SW 1271 (cell line): ENCODE data around the gene C1orf232.

ENCODE experiments used
- DNase-seq, 2 experiments: peaks; one replicate each; lab custom pipeline; 2025; lab: John Stamatoyannopoulos, UW

Gene C1orf232

GRCh38 chr1:26156285-26157038 lies 12.3 kb downstream of the C1orf232 start:
- DNase-seq = no peak

DNA sequence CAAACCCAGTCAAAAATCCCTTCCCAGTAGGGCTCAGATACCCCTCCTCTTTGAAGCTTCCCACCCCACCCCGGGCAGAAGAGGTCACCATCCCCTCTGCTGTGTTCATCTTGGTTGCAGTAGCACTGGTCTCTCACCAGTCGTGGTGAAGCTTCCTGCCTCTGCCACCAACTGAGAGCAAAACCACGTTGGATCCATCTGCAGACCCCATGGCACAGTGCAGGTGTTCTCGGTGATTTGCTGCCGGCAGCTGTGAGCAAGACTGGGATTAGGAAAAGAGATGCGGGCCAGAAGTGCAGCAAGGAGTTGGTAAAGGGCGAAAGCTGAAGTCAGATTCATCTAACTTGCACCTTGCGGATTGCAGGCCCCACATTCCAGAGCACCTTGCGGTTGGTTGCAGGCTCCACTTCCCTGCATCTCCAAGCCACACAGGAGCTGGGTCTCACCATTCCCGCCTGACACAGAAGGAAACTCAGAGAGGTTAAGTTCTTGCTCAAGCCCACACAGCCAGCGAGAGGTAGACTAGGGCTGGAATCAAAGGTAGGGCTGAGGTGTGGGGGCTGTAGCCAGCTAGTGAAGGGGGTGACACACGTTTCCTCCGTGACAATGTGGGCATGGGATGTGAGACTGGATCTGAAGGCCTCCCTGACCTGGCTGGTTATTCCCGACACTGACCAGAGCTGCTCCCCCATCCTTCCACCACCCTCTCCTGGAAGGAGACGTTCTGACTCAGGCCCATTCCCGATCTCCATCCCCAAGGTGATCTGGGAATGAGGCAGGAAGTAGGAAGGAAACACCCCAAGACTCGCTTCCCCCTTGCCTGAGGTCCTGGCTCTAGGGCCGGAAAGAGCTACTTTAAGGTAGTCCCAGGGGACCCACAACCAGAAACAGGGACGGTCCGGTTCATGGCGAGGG lies 13.1 kb downstream of the C1orf232 start:
- no peak for DNase-seq

- no peak for DNase-seq
These were observed 14.0 kb downstream of the C1orf232 start for GRCh38 chr1:26154750-26155149.

GRCh38 chr1:26153966-26154532 lies 14.7 kb downstream of the C1orf232 start:
- DNase-seq = no peak

DNA sequence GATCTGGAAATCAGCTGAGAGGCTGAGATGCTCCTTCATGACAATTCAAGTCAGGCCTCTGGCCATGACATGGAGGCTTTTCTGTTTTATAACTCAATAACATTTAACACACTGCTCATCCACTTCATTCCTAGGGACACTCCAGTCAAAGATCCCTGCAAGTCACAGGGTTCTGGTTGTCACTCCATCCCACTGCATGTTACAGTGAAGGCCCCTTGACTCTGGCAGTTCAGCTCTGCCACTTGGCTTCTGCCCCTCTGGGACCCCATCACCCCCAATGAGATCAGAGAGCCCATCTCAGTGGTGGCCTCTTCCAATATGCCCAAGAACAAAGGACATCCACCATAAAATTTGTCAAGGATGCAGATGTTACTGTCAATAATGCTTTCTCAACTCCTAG lies 19.9 kb downstream of the C1orf232 start:
- no peak for DNase-seq

DNA sequence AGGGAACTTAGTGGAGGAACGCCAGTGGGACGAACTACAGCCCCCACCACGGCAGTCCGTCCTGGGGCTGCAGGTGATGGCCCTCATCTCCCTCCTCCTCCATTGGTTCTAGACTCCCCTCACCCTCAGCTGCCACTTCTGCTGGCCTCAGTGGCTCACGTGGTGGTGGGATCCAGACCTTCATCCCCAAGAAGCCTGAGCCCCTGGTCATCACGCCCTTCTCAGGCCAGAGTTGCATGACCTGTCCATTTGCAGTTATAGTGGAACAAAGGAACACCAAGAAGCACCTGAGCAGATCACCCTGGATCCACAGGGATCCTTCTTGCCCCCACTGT lies 22.8 kb downstream of the C1orf232 start:
- DNase-seq = no peak

DNA sequence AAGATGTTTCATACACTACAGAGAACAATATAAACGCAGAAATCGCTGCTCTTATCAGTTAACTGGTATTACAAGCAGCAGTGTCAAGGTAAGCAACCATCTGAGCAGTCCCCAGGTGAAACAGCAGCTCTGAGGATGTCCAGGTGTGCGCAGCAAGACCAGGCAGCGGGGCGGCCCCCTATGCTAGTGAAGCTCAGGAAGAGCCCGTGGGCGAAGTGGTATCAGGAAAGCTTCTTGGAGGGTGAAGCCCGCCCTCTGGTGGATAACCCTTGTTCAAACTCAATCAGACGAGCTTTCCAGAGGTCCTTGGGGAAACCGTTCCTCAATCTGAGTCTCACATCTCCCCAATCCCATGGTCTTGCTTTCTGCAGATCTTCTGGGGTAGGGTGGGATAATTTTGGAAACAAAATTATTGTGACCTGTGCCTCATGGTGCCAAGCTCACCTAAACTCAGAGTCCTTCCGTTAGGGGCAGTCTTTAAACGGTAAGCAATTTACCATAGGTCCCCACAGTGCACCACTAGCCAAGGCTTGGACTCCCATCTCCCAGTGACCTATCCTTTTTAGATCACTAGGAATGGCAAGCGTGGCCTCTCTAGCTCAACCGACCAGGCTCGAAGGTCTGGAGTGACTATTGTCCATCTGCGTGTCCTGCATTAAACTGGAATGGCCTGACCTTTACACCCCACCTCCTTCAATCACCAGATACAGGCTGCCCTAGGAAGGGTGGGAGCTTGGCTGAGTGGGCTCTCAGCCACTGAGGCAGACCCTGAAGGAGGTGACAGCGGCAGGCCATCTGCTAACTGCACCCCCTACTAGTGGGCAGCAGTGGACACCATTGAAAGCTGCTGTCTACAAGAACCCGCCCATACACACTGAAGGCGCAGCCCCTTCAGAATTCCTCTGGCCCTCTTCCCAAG lies 23.5 kb downstream of the C1orf232 start:
- DNase-seq = peak; percentile 33 to 63

- DNase-seq = no peak
These were observed 26.6 kb downstream of the C1orf232 start for GRCh38 chr1:26142159-26142558.

GRCh38 chr1:26138974-26139558 lies 29.7 kb downstream of the C1orf232 start:
- DNase-seq = no peak

- no peak for DNase-seq
These were observed 34.3 kb downstream of the C1orf232 start for GRCh38 chr1:26134466-26134865.

DNA sequence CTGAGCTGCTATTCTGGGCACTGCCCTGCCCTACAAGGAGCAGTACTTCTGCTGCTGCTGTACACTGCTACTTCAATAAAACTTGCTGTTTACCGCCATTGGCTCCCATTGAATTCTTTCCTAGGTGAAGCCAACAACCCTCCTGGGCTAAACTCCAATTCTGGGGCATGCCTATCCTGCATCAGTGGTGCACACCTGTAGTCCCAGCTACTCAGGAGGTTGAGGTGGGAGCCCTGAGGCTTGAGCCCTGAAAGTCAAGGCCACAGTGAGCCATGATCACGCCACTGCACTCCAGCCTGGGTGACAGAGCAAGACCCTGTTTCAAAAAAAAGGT lies 36.0 kb downstream of the C1orf232 start:
- no peak for DNase-seq

DNA sequence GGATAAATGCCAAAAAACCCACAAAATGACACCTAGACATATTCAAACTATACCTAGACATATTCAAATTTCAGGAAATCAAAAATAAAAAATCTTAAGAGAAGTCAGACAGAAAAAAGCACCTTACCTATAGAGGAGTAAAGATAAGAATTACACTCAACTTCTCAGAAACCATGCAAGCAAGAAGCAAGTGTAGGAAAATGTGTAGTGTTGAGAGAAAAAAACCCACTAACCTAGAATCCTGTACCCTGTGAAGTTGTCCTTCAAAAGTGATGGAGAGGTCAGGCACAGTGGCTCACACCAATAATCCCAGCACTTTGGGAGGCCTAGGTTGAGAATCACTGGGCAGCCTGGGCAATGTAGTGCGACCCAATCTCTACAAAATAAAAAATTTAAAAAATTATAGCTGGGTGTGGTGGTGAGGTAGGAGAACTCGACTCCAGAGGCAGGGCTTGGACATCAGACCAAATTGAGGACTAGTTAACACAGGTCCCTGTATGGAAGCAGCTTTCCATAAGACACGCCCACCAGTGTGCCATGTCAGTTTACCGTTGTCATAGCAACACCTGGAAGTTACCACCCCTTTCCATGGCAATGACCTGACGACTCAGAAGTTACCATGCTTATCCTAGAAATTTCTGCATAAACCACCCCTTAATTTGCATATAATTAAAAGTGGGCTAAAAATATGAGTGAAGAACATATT lies 36.5 kb downstream of the C1orf232 start:
- DNase-seq = peak in 1 of 2 experiments; percentile 3

DNA sequence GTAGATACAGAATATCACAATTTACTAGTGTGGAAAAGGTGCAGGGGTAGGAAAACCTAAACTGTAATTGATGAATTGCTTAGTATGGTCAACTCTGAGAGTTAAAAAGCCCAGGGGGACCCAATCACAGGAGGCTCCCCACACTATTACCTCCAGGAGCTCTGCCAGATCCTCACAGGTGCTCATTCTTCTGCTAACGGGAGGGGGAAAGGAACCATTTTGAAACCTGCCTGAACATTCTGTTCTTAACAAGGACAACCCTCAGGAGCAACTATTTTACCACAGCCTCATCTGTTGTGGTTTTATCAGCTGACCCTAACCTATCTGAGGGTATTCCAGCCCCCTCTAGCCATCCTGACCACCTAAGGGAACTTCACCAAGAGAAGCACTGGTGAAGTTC lies 38.1 kb downstream of the C1orf232 start:
- no peak for DNase-seq

DNA sequence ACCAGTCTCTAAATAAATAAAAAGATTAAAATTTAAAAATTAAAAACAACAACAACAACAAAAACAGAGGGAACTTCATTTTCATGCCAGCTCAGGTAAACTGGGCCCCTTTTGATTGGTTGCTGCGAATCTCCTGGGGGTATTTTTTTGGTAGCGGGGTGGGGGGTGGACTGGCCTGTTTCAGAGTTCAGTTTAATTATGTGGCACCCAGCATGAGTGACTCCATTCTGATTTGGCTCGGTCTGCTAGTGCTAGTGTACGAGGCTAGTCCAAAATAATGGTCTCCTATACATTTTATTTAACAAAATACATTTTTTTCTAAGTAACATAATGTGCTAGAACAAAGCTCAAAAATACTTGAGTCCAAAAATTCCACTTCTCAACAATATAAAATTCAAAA lies 39.0 kb downstream of the C1orf232 start:
- no peak for DNase-seq

DNA sequence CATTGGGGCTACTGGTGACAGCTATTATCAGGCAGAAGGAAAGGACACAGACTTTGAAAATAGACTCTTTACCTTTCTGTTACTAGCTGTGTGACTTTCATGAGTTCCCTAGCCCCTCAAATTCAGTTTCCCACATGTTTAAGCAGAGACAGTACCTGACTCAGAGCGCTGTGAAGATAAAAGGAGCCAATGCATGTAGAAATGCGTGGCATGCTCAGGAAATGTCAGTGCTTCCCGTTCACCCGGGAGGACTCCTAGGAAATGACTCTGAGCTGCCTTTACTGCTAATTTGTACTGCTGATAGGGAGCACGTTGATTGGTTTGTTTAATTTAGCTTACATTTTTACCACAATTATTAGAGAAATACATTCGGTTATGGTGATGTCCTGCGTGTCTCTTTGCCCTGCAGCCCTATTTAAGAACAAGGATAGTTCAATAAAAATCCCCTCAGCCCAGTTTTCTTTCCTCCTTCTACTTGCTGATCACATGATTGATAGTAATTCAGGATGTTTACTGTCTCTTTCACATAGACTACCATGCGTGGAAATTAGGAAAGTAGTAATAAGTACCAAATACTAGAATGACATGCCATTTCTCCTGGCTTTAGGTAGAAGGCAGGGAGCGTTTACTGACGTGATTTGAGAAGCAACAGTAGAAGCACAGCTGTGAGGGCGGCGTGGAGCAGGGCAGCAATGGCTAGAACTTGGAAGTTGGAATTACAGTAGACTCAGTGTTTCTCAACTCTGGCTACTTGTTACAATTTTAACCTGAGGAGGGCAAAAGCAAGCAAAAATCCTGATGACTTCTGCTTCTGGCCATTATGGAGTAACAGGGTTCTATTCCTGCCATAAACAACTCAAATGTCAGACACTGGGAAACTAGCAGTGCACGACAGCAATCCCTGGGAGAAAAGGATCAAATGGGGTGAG lies 41.3 kb downstream of the C1orf232 start:
- no peak for DNase-seq

- DNase-seq = no peak
These were observed 42.3 kb downstream of the C1orf232 start for GRCh38 chr1:26126321-26127084.

GRCh38 chr1:26125946-26126320 lies 42.8 kb downstream of the C1orf232 start:
- DNase-seq = no peak

DNA sequence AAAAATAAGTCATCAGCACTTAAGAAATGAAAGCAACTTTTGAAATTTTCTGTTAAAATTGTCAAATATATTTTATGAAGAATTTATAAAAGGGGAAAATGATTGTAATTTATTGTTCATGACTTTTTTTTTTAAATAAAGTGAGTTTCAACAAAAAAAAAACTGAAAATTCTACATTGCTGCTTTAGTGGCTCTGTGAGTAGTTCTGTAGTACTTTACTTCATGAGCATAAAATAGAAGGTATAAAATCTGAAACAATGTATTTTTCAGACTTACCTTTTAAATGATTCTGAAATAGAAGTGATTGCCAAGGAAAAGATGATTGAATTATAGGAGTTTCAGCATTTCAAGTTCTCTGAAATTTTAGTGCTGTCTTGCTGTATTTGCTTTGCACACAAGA lies 43.4 kb downstream of the C1orf232 start:
- DNase-seq = no peak
